Right atrium auricular region (tissue), 2 donors: ENCODE results near the gene TMEM178B. TPM values are rescaled to one million over a fixed set of nuclear protein-coding genes. Genes with fewer than 3 reads are reported as not detected.

ENCODE experiments used
- DNase-seq: peaks from one replicate; pipeline ENCODE4 v3.0.0-alpha.2; 2019; ENCODE audit warnings: low spot score
- H3K27ac ChIP-seq, 2 donors: fragments of 200-600 bp; sonication (generic); 1 replicate in 1 of 2; 2 replicates in 1 of 2; pipeline ENCODE4 v1.5.1; 2016 to 2019
- H3K27me3 ChIP-seq, 2 donors: fragments of 200-600 bp; sonication (generic); one replicate each; pipeline versions ENCODE4 v1.5.1 to v1.6.0; 2017 to 2019
- H3K36me3 ChIP-seq: fragments of 200-600 bp; sonication (generic); one replicate; pipeline ENCODE4 v1.5.1; 2016
- H3K4me1 ChIP-seq, 2 donors: fragments of 200-600 bp; sonication (generic); one replicate each; pipeline versions ENCODE4 v1.5.1 to v1.6.0; 2017 to 2019
- H3K4me3 ChIP-seq, 2 donors: fragments of 200-600 bp; sonication (generic); 1 replicate in 1 of 2; 2 replicates in 1 of 2; pipeline ENCODE4 v1.5.1; 2017 to 2019; ENCODE audit warnings: mild to moderate bottlenecking in 1 of 2, moderate library complexity in 1 of 2
- H3K9me3 ChIP-seq, 2 donors: fragments of 200-600 bp; sonication (generic); one replicate each; pipeline ENCODE4 v1.5.1; 2019
- total RNA-seq, 2 donors: library from RNA; depleted of rRNA; stranded (reverse); fragments of >200 nt; gene quantifications; one replicate each; pipeline ENCODE4 v1.1.0, GENCODE V29; 2016
- TF ChIP-seq, protein P1 (sequence below), 2 donors: fragments of 200-600 bp; sonication (generic); IDR thresholded peaks; one replicate each; pipeline ENCODE4 v1.5.1; 2019; ENCODE audit warnings: antibody characterized with exemption in 2 of 2

Gene TMEM178B
- total RNA-seq, 2 donors from 2014 or later = 15.8 to 48.7 TPM

DNA sequence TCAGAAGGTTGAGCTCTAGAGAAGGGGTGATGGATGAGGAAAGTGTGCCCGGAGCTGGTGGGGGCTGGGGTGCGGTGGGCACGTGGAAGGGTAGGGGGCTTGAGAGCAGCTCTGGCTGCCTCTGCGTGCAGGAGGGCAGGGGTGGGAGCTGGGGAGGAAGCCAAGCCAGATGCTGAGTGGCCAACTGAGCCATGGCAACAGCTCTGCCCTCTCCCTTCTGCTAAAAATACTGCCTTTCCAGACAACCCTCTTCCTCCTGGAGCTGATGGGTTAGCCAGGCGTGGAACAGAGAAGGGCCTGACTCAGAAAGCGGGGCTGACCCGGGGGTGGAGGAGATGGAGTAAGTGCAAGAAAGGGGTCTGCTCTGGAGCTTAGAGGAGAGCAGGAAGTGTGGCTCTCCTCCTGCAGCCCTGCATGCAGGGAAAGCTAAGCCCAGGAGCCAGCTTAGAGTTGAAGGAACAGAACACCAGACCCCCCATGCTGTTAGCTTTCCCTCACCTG lies 362.8 kb downstream of the TMEM178B start:
- no peak overlapping the region for H3K4me3 ChIP-seq
- no peak for DNase-seq
- H3K36me3 ChIP-seq = no peaks in the 10 kb centered on the region
- no peaks in the 10 kb centered on the region for H3K9me3 ChIP-seq
- no peaks in the 10 kb centered on the region for H3K27me3 ChIP-seq
- peaks cover 0 to 25% of the 10 kb centered on the region in 2 donors for H3K4me1 ChIP-seq
- TF ChIP-seq, protein P1, sequence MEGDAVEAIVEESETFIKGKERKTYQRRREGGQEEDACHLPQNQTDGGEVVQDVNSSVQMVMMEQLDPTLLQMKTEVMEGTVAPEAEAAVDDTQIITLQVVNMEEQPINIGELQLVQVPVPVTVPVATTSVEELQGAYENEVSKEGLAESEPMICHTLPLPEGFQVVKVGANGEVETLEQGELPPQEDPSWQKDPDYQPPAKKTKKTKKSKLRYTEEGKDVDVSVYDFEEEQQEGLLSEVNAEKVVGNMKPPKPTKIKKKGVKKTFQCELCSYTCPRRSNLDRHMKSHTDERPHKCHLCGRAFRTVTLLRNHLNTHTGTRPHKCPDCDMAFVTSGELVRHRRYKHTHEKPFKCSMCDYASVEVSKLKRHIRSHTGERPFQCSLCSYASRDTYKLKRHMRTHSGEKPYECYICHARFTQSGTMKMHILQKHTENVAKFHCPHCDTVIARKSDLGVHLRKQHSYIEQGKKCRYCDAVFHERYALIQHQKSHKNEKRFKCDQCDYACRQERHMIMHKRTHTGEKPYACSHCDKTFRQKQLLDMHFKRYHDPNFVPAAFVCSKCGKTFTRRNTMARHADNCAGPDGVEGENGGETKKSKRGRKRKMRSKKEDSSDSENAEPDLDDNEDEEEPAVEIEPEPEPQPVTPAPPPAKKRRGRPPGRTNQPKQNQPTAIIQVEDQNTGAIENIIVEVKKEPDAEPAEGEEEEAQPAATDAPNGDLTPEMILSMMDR (IDR thresholded peaks at IDR 0.05) = no peak
- H3K27ac ChIP-seq = no peak overlapping the region

DNA sequence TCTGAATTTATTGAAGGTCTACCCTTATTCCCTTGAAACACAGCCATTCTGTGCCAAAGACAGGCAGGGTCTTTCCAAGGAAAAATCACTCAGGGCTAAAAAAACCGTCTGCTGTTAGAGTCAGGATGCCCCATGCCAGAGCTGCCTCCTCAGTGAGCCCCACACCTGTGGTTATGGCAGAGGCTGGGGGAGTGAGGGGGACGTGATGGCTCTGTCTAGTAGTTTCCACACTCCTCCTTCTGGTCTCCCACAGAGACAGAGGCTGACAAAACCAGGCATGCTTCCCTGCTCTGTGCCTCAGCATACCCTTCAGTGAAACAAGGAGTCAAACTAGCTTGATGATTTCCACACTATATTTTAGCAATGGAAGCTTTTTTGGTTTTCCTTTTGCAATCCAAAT lies 365.3 kb downstream of the TMEM178B start:
- Histone ChIP-seq H3K27ac (no peak overlapping the region), H3K36me3 (no peaks in the 10 kb centered on the region), H3K27me3 (no peaks in the 10 kb centered on the region), H3K9me3 (no peaks in the 10 kb centered on the region), H3K4me3 (no peak overlapping the region), H3K4me1 (peaks cover 0 to 33% of the 10 kb centered on the region in 2 donors)
- DNase-seq = no peak
- TF ChIP-seq, protein P1 (IDR thresholded peaks at IDR 0.05) = no peak

DNA sequence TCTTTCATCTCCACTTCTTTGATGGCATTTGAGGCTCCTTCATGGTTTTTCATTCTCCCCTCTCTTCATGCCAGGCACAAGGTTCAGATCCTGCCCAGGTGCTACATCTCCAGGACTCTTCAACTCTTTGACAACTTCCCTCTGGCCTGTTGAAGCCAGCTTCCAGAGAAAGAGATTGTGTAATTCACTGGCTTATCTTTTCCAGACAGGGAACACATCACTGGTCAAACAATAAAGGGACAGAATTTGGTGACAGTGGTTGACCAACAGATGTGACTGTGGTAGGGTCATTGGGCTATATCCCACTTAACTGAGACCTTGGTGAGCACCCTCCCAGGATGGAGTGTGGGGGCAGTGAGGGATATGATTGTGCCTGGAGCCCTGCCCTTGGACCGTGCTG lies 365.9 kb downstream of the TMEM178B start:
- no peak for DNase-seq
- Histone ChIP-seq H3K36me3 (no peaks in the 10 kb centered on the region), H3K4me3 (no peak overlapping the region), H3K27me3 (no peaks in the 10 kb centered on the region), H3K27ac (no peak overlapping the region), H3K9me3 (no peaks in the 10 kb centered on the region), H3K4me1 (peaks cover 0 to 33% of the 10 kb centered on the region in 2 donors)
- TF ChIP-seq, protein P1 (IDR thresholded peaks at IDR 0.05) = no peak

DNA sequence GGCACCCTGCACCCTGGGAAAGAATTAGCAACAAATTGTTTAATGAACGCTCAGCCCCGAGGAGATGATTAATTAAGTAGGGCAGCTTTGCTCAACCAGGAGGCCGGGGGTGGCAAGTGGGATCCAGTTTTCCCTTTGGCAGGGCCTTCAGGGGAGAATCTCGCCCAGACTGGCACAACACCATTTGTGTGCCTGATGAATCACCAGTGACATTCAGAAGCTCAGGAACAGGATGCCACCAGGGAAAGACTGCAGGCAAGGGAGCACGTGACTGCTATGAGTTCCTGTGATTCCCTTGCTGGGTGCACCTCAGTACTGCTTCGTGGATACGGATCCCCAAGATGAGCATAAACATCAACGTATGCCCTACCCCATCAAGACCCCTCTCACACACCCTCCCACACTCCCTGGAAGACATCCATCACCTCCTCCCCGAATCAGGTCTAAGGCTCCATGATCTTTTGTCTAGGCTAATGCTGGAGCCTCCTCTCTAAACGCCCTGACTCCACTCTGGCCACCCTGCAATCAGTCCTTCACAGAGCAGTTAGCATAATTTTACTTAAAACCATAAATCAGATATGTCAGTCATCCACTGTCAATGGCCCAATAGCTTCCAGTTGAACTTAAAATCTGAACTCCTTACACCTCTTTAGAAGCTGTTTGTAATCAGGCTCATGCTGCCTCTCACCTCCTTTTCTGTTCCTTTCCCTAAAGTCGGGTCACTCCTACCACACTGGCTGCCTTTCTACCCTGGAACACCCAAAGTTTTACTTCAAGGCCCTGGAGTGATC lies 368.2 kb downstream of the TMEM178B start:
- Histone ChIP-seq H3K4me3 (no peak overlapping the region), H3K27me3 (no peaks in the 10 kb centered on the region), H3K27ac (peak overlapping the region; percentile 21 to 62), H3K4me1 (peaks cover 0 to 33% of the 10 kb centered on the region in 2 donors), H3K9me3 (no peaks in the 10 kb centered on the region), H3K36me3 (no peaks in the 10 kb centered on the region)
- DNase-seq = no peak
- TF ChIP-seq, protein P1 (IDR thresholded peaks at IDR 0.05) = no peak

DNA sequence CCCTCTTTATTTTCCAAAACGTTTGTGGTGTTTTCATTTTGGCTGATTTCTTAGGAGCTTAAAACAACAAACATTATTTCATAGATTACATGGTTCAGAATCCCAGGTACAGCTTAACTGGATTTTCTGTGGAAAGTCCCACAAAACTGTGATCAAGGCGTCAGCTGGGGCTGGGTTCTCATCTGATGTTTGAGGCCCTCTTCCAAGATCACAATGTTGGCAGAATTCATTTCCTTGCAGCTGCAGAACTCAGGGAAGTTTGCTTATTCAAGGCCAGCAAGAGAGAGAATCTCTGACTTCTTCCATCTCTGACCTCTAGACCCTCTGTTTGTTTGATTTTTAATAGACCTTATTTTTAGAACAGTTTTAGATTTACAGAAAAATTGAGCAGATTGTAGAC lies 368.9 kb downstream of the TMEM178B start:
- H3K9me3 ChIP-seq = no peaks in the 10 kb centered on the region
- H3K27ac ChIP-seq = peak overlapping the region in 1 of 2 donors; percentile 21
- H3K4me3 ChIP-seq = no peak overlapping the region
- H3K4me1 ChIP-seq = peaks cover 0 to 33% of the 10 kb centered on the region in 2 donors
- H3K36me3 ChIP-seq = no peaks in the 10 kb centered on the region
- no peak for DNase-seq
- TF ChIP-seq, protein P1 (IDR thresholded peaks at IDR 0.05) = no peak
- no peaks in the 10 kb centered on the region for H3K27me3 ChIP-seq
